ENCODE results near the gene NKD2.
"Not testable (repeated sequence)": the region's sequence is repeated elsewhere in the genome, so short reads cannot be mapped to it uniquely, and the experiment has no call there.

Gene NKD2

GRCh38 chr5:1075931-1076330 lies 67.3 kb downstream of the NKD2 start:
- no peak for DNase-seq

- no peak for DNase-seq
Measured at GRCh38 chr5:1076406-1076805, 67.8 kb downstream of the NKD2 start.

GRCh38 chr5:1077026-1077425 lies 68.4 kb downstream of the NKD2 start:
- DNase-seq, result no peak

GRCh38 chr5:1077491-1078020 lies 69.0 kb downstream of the NKD2 start:
- DNase-seq, result no peak

- no peak for DNase-seq
Measured at GRCh38 chr5:1078206-1078605, 69.6 kb downstream of the NKD2 start.

- no peak for DNase-seq
Measured at GRCh38 chr5:1078851-1079250, 70.2 kb downstream of the NKD2 start.

- DNase-seq, result no peak
Measured at GRCh38 chr5:1079486-1079885, 70.9 kb downstream of the NKD2 start.

- no peak for DNase-seq
Measured at GRCh38 chr5:1079961-1080360, 71.4 kb downstream of the NKD2 start.

GRCh38 chr5:1080432-1080831 lies 71.8 kb downstream of the NKD2 start:
- DNase-seq, result no peak

GRCh38 chr5:1081519-1081918 lies 72.9 kb downstream of the NKD2 start:
- DNase-seq, result no peak

- DNase-seq, result not testable (repeated sequence)
Measured at GRCh38 chr5:1083026-1083425, 74.4 kb downstream of the NKD2 start.

GRCh38 chr5:1083823-1084605 lies 75.4 kb downstream of the NKD2 start:
- DNase-seq, result no peak

- no peak for DNase-seq
Measured at GRCh38 chr5:1085391-1085790, 76.8 kb downstream of the NKD2 start.

GRCh38 chr5:1086137-1086536 lies 77.5 kb downstream of the NKD2 start:
- no peak for DNase-seq

- no peak for DNase-seq
Measured at GRCh38 chr5:1086871-1087270, 78.3 kb downstream of the NKD2 start.

- no peak for DNase-seq
Measured at GRCh38 chr5:1087428-1087827, 78.8 kb downstream of the NKD2 start.

GRCh38 chr5:1088031-1088430 lies 79.4 kb downstream of the NKD2 start:
- DNase-seq, result no peak
